ENCODE data around the gene STK32B.

- TF ChIP-seq CTCF (IDR thresholded peaks at IDR 0.05) (no peak), POLR2A (IDR thresholded peaks at IDR 0.05) (no peak)
Measured at GRCh38 chr4:5137226-5137625, 85.9 kb downstream of the STK32B start.

All from heart left ventricle (tissue), 13 donors.